ENCODE data around the gene GPAM.

The GPAM gene

GRCh38 chr10:112184379-112184778 lies 814 bp upstream of the GPAM start:
- DNase-seq (ENCODE audit: low spot score) = no peak
- H3K4me1 Mint-ChIP-seq (ENCODE audit: low read depth) = peaks cover 17% of the 10 kb centered on the region
- H3K27ac Mint-ChIP-seq = no peak overlapping the region
- peaks cover 1% of the 10 kb centered on the region for H3K36me3 Mint-ChIP-seq (ENCODE audit: low read depth)
- H3K4me3 Mint-ChIP-seq = peak overlapping the region; percentile 87
- peaks cover 17% of the 10 kb centered on the region for H3K27me3 Mint-ChIP-seq (ENCODE audit: low read depth)
- peaks cover 13% of the 10 kb centered on the region for H3K9me3 Mint-ChIP-seq

- H3K9me3 Mint-ChIP-seq = peaks cover 13% of the 10 kb centered on the region
- H3K27ac Mint-ChIP-seq = peak overlapping the region; percentile 87
- H3K27me3 Mint-ChIP-seq (ENCODE audit: low read depth) = peaks cover 17% of the 10 kb centered on the region
- H3K4me3 Mint-ChIP-seq = peak overlapping the region; percentile 87
- H3K4me1 Mint-ChIP-seq (ENCODE audit: low read depth) = peaks cover 17% of the 10 kb centered on the region
- no peak for DNase-seq (ENCODE audit: low spot score)
- H3K36me3 Mint-ChIP-seq (ENCODE audit: low read depth) = peaks cover 3% of the 10 kb centered on the region
Measured at GRCh38 chr10:112184052-112184371, 447 bp upstream of the GPAM start.

- peaks cover 11% of the 10 kb centered on the region for H3K27me3 Mint-ChIP-seq (ENCODE audit: low read depth)
- peaks cover 5% of the 10 kb centered on the region for H3K36me3 Mint-ChIP-seq (ENCODE audit: low read depth)
- peaks cover 19% of the 10 kb centered on the region for H3K4me1 Mint-ChIP-seq (ENCODE audit: low read depth)
- no peak for DNase-seq (ENCODE audit: low spot score)
- peaks cover 13% of the 10 kb centered on the region for H3K9me3 Mint-ChIP-seq
- peak overlapping the region; percentile 87 for H3K27ac Mint-ChIP-seq
- H3K4me3 Mint-ChIP-seq = peak overlapping the region; percentile 87
Measured at GRCh38 chr10:112182784-112183328, 709 bp downstream of the GPAM start.

GRCh38 chr10:112177247-112177646 lies 6.3 kb downstream of the GPAM start:
- Mint-ChIP-seq H3K27me3 (ENCODE audit: low read depth) (no peaks in the 10 kb centered on the region), H3K36me3 (ENCODE audit: low read depth) (peaks cover 14% of the 10 kb centered on the region), H3K4me3 (no peak overlapping the region), H3K9me3 (no peaks in the 10 kb centered on the region), H3K27ac (no peak overlapping the region), H3K4me1 (ENCODE audit: low read depth) (peaks cover 4% of the 10 kb centered on the region)
- DNase-seq (ENCODE audit: low spot score) = no peak

GRCh38 chr10:112176543-112176942 lies 7.0 kb downstream of the GPAM start:
- H3K4me3 Mint-ChIP-seq = no peak overlapping the region
- no peak overlapping the region for H3K27ac Mint-ChIP-seq
- H3K27me3 Mint-ChIP-seq (ENCODE audit: low read depth) = no peaks in the 10 kb centered on the region
- H3K36me3 Mint-ChIP-seq (ENCODE audit: low read depth) = peaks cover 16% of the 10 kb centered on the region
- no peaks in the 10 kb centered on the region for H3K9me3 Mint-ChIP-seq
- no peak for DNase-seq (ENCODE audit: low spot score)
- H3K4me1 Mint-ChIP-seq (ENCODE audit: low read depth) = peaks cover 2% of the 10 kb centered on the region

- Mint-ChIP-seq H3K27ac (no peak overlapping the region), H3K27me3 (ENCODE audit: low read depth) (no peaks in the 10 kb centered on the region), H3K4me1 (ENCODE audit: low read depth) (peaks cover 2% of the 10 kb centered on the region), H3K36me3 (ENCODE audit: low read depth) (peaks cover 20% of the 10 kb centered on the region), H3K4me3 (no peak overlapping the region), H3K9me3 (no peaks in the 10 kb centered on the region)
- no peak for DNase-seq (ENCODE audit: low spot score)
Measured at GRCh38 chr10:112175409-112175808, 8.2 kb downstream of the GPAM start.

- no peak for DNase-seq (ENCODE audit: low spot score)
- Mint-ChIP-seq H3K36me3 (ENCODE audit: low read depth) (peaks cover 22% of the 10 kb centered on the region), H3K27me3 (ENCODE audit: low read depth) (no peaks in the 10 kb centered on the region), H3K27ac (no peak overlapping the region), H3K9me3 (no peaks in the 10 kb centered on the region), H3K4me3 (no peak overlapping the region), H3K4me1 (ENCODE audit: low read depth) (no peaks in the 10 kb centered on the region)
Measured at GRCh38 chr10:112173206-112173605, 10.4 kb downstream of the GPAM start.

GRCh38 chr10:112168733-112169132 lies 14.8 kb downstream of the GPAM start:
- Mint-ChIP-seq H3K27me3 (ENCODE audit: low read depth) (no peaks in the 10 kb centered on the region), H3K4me1 (ENCODE audit: low read depth) (no peaks in the 10 kb centered on the region), H3K27ac (no peak overlapping the region), H3K4me3 (no peak overlapping the region), H3K9me3 (no peaks in the 10 kb centered on the region), H3K36me3 (ENCODE audit: low read depth) (peaks cover 30% of the 10 kb centered on the region)
- no peak for DNase-seq (ENCODE audit: low spot score)

GRCh38 chr10:112166800-112167199 lies 16.8 kb downstream of the GPAM start:
- H3K4me1 Mint-ChIP-seq (ENCODE audit: low read depth) = no peaks in the 10 kb centered on the region
- no peak overlapping the region for H3K4me3 Mint-ChIP-seq
- H3K9me3 Mint-ChIP-seq = no peaks in the 10 kb centered on the region
- H3K36me3 Mint-ChIP-seq (ENCODE audit: low read depth) = peaks cover 26% of the 10 kb centered on the region
- H3K27ac Mint-ChIP-seq = no peak overlapping the region
- H3K27me3 Mint-ChIP-seq (ENCODE audit: low read depth) = no peaks in the 10 kb centered on the region
- DNase-seq (ENCODE audit: low spot score) = no peak

GRCh38 chr10:112161757-112162518 lies 21.6 kb downstream of the GPAM start:
- Mint-ChIP-seq H3K9me3 (no peaks in the 10 kb centered on the region), H3K36me3 (ENCODE audit: low read depth) (peaks cover 29% of the 10 kb centered on the region), H3K4me1 (ENCODE audit: low read depth) (no peaks in the 10 kb centered on the region), H3K4me3 (no peak overlapping the region), H3K27me3 (ENCODE audit: low read depth) (no peaks in the 10 kb centered on the region), H3K27ac (no peak overlapping the region)
- no peak for DNase-seq (ENCODE audit: low spot score)

- H3K4me1 Mint-ChIP-seq (ENCODE audit: low read depth) = no peaks in the 10 kb centered on the region
- H3K4me3 Mint-ChIP-seq = no peak overlapping the region
- no peak for DNase-seq (ENCODE audit: low spot score)
- H3K27ac Mint-ChIP-seq = no peak overlapping the region
- peaks cover 32% of the 10 kb centered on the region for H3K36me3 Mint-ChIP-seq (ENCODE audit: low read depth)
- no peaks in the 10 kb centered on the region for H3K27me3 Mint-ChIP-seq (ENCODE audit: low read depth)
- no peaks in the 10 kb centered on the region for H3K9me3 Mint-ChIP-seq
Measured at GRCh38 chr10:112160834-112161233, 22.7 kb downstream of the GPAM start.

- peaks cover 32% of the 10 kb centered on the region for H3K36me3 Mint-ChIP-seq (ENCODE audit: low read depth)
- H3K27me3 Mint-ChIP-seq (ENCODE audit: low read depth) = no peaks in the 10 kb centered on the region
- no peak for DNase-seq (ENCODE audit: low spot score)
- H3K4me3 Mint-ChIP-seq = no peak overlapping the region
- no peaks in the 10 kb centered on the region for H3K9me3 Mint-ChIP-seq
- H3K27ac Mint-ChIP-seq = no peak overlapping the region
- no peaks in the 10 kb centered on the region for H3K4me1 Mint-ChIP-seq (ENCODE audit: low read depth)
Measured at GRCh38 chr10:112159469-112159868, 24.1 kb downstream of the GPAM start.

- H3K27me3 Mint-ChIP-seq (ENCODE audit: low read depth) = no peaks in the 10 kb centered on the region
- no peak overlapping the region for H3K27ac Mint-ChIP-seq
- no peak overlapping the region for H3K4me3 Mint-ChIP-seq
- H3K9me3 Mint-ChIP-seq = no peaks in the 10 kb centered on the region
- peaks cover 11% of the 10 kb centered on the region for H3K36me3 Mint-ChIP-seq (ENCODE audit: low read depth)
- no peaks in the 10 kb centered on the region for H3K4me1 Mint-ChIP-seq (ENCODE audit: low read depth)
- DNase-seq (ENCODE audit: low spot score) = no peak
Measured at GRCh38 chr10:112151524-112152039, 32.0 kb downstream of the GPAM start.

- no peak for DNase-seq (ENCODE audit: low spot score)
- Mint-ChIP-seq H3K4me3 (no peak overlapping the region), H3K9me3 (no peaks in the 10 kb centered on the region), H3K27me3 (ENCODE audit: low read depth) (no peaks in the 10 kb centered on the region), H3K4me1 (ENCODE audit: low read depth) (no peaks in the 10 kb centered on the region), H3K27ac (no peak overlapping the region), H3K36me3 (ENCODE audit: low read depth) (peaks cover 3% of the 10 kb centered on the region)
Measured at GRCh38 chr10:112148331-112148730, 35.2 kb downstream of the GPAM start.

GRCh38 chr10:112146799-112147198 lies 36.8 kb downstream of the GPAM start:
- Mint-ChIP-seq H3K4me3 (no peak overlapping the region), H3K9me3 (no peaks in the 10 kb centered on the region), H3K36me3 (ENCODE audit: low read depth) (no peaks in the 10 kb centered on the region), H3K27me3 (ENCODE audit: low read depth) (no peaks in the 10 kb centered on the region), H3K4me1 (ENCODE audit: low read depth) (no peaks in the 10 kb centered on the region), H3K27ac (no peak overlapping the region)
- no peak for DNase-seq (ENCODE audit: low spot score)
